Fibroblast of peridontal ligament (primary cell): ENCODE measurements around the gene PSMC1.

Source experiments
- DNase-seq: peaks from one replicate; pipeline ENCODE4 v3.0.0-alpha.2; 2010; ENCODE audit errors: extremely low read depth

PSMC1 gene

GRCh38 chr14:90302529-90303303 lies 46.4 kb downstream of the PSMC1 start:
- no peak for DNase-seq

GRCh38 chr14:90303473-90303872 lies 47.1 kb downstream of the PSMC1 start:
- no peak for DNase-seq

- DNase-seq = no peak
Observed at GRCh38 chr14:90304502-90304901, 48.1 kb downstream of the PSMC1 start.

GRCh38 chr14:90305176-90305601 lies 48.8 kb downstream of the PSMC1 start:
- DNase-seq = no peak

GRCh38 chr14:90308561-90308960 lies 52.2 kb downstream of the PSMC1 start:
- no peak for DNase-seq

- no peak for DNase-seq
Observed at GRCh38 chr14:90317286-90317685, 60.9 kb downstream of the PSMC1 start.

GRCh38 chr14:90318016-90318415 lies 61.7 kb downstream of the PSMC1 start:
- DNase-seq = no peak

- no peak for DNase-seq
Observed at GRCh38 chr14:90319173-90319572, 62.8 kb downstream of the PSMC1 start.

GRCh38 chr14:90319634-90320541 lies 63.5 kb downstream of the PSMC1 start:
- no peak for DNase-seq

GRCh38 chr14:90321891-90322290 lies 65.5 kb downstream of the PSMC1 start:
- DNase-seq = no peak
